Activated B cell treated with CpG ODN at 0.5 μM for 24 hours (primary cell): ENCODE measurements around the gene BASP1. TPM values are rescaled to one million over a fixed set of nuclear protein-coding genes. Genes with fewer than 3 reads are reported as not detected.
A peak's percentile ranks its signal among the peaks of the same experiment; 100 is the strongest.
"Not testable (repeated sequence)": the region's sequence is repeated elsewhere in the genome, so short reads cannot be mapped to it uniquely, and the experiment has no call there.

Experiments used
- ATAC-seq: fragments of 200-7000 bp; cut with Tn5 transposase; one replicate; pipeline ENCODE4 v1.10.0; 2021; ENCODE audit warnings: low read depth, mild to moderate bottlenecking, moderate library complexity
- CTCF ChIA-PET: fragments of 350-600 bp; sonication (Branson Sonifier 250); formaldehyde crosslinking; loops from one replicate; lab custom pipeline; 2021; ENCODE audit warnings: antibody characterized with exemption; lab: Charles Lee
- POLR2A ChIA-PET: fragments of 350-600 bp; sonication (Branson Sonifier 250); formaldehyde crosslinking; loops from one replicate; lab custom pipeline; 2021; ENCODE audit warnings: antibody characterized with exemption; lab: Charles Lee
- DNase-seq: peaks from one replicate; pipeline ENCODE4 v3.0.0; 2022
- H3K27ac Mint-ChIP-seq: one replicate; pipeline ENCODE4 v1.8.0; 2020; ENCODE audit warnings: mixed read lengths
- H3K27me3 Mint-ChIP-seq: one replicate; pipeline ENCODE4 v1.8.0; 2021; ENCODE audit warnings: mixed read lengths
- H3K36me3 Mint-ChIP-seq: one replicate; pipeline ENCODE4 v1.8.0; 2021; ENCODE audit warnings: low read depth, mixed read lengths
- H3K4me1 Mint-ChIP-seq: one replicate; pipeline ENCODE4 v1.8.0; 2021; ENCODE audit warnings: mixed read lengths
- H3K4me3 Mint-ChIP-seq: one replicate; pipeline ENCODE4 v1.8.0; 2020; ENCODE audit warnings: mild to moderate bottlenecking, mixed read lengths
- H3K9me3 Mint-ChIP-seq: one replicate; pipeline ENCODE4 v1.8.0; 2020; ENCODE audit warnings: mixed read lengths
- intact Hi-C: fragments of 100-400 bp; cut with micrococcal nuclease; formaldehyde crosslinking; loops from one replicate; pipeline ENCODE4 v1.15.1; 2024
- total RNA-seq: library from RNA; stranded (reverse); gene quantifications from 2 replicates; pipeline ENCODE4 v1.2.3, GENCODE V29; 2022
- TF ChIP-seq, protein P1 (sequence below): fragments of 200-600 bp; IDR thresholded peaks from one replicate; pipeline ENCODE4 v1.8.0; 2022; ENCODE audit warnings: antibody characterized with exemption, mild to moderate bottlenecking

BASP1 gene
- total RNA-seq, 1 donor from 2014 or later, result 316 TPM

- DNase-seq (no peak), ATAC-seq (no peak)
- peaks cover 94% of the 10 kb centered on the region for H3K4me1 Mint-ChIP-seq
- H3K36me3 Mint-ChIP-seq, result peaks cover 80% of the 10 kb centered on the region
- peaks cover 11% of the 10 kb centered on the region for H3K9me3 Mint-ChIP-seq
- H3K27ac Mint-ChIP-seq, result peak overlapping the region; percentile 95
- H3K27me3 Mint-ChIP-seq, result no peaks in the 10 kb centered on the region
- peak overlapping the region; percentile 68 for H3K4me3 Mint-ChIP-seq
- intact Hi-C loops, result loop anchor here (1.0 to 10.0 kb wide), 2 partner anchors 9 to 1436 kb away; no protein-coding TSS in a partner anchor
- TF ChIP-seq, protein P1, sequence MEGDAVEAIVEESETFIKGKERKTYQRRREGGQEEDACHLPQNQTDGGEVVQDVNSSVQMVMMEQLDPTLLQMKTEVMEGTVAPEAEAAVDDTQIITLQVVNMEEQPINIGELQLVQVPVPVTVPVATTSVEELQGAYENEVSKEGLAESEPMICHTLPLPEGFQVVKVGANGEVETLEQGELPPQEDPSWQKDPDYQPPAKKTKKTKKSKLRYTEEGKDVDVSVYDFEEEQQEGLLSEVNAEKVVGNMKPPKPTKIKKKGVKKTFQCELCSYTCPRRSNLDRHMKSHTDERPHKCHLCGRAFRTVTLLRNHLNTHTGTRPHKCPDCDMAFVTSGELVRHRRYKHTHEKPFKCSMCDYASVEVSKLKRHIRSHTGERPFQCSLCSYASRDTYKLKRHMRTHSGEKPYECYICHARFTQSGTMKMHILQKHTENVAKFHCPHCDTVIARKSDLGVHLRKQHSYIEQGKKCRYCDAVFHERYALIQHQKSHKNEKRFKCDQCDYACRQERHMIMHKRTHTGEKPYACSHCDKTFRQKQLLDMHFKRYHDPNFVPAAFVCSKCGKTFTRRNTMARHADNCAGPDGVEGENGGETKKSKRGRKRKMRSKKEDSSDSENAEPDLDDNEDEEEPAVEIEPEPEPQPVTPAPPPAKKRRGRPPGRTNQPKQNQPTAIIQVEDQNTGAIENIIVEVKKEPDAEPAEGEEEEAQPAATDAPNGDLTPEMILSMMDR, result no peak
- ChIA-PET POLR2A (interaction anchor here (0.5 to 5.3 kb wide), 12 partner anchors 9 to 98 kb away, joined by 3 to 90 read pairs (median 11); partner anchors contain the start of gene BASP1), CTCF (interaction anchor here (1.3 to 2.7 kb wide), 5 partner anchors 20 to 43 kb away, joined by 3 to 22 read pairs (median 5); no protein-coding TSS in a partner anchor)
Measured at GRCh38 chr5:17258431-17258830, 41.0 kb downstream of the BASP1 start.

- DNase-seq, CTCF ChIA-PET, ATAC-seq, H3K27me3 Mint-ChIP-seq: not testable (repeated sequence)
- H3K4me1 Mint-ChIP-seq, result peaks cover 96% of the 10 kb centered on the region
- H3K36me3 Mint-ChIP-seq, result peaks cover 83% of the 10 kb centered on the region
- H3K27ac Mint-ChIP-seq, result peak overlapping the region; percentile 95
- peak overlapping the region; percentile 68 for H3K4me3 Mint-ChIP-seq
- POLR2A ChIA-PET, result interaction anchor here (2.0 to 5.3 kb wide), 6 partner anchors 9 to 60 kb away, joined by 8 to 90 read pairs (median 67); partner anchors contain the start of gene BASP1
- peaks cover 11% of the 10 kb centered on the region for H3K9me3 Mint-ChIP-seq
- intact Hi-C loops, result loop anchor here (10.0 kb wide), 1 partner anchor 1436 kb away; no protein-coding TSS in a partner anchor
Measured at GRCh38 chr5:17259012-17259411, 41.6 kb downstream of the BASP1 start.

- ATAC-seq (no peak), DNase-seq (no peak)
- intact Hi-C loops, result loop anchor here (10.0 kb wide), 1 partner anchor 1435 kb away; no protein-coding TSS in a partner anchor
- H3K27me3 Mint-ChIP-seq, result no peaks in the 10 kb centered on the region
- POLR2A ChIA-PET, result interaction anchor here (1.1 kb wide), 1 partner anchor 22 kb away, joined by 3 read pairs; no protein-coding TSS in a partner anchor
- H3K4me3 Mint-ChIP-seq, result peak overlapping the region; percentile 30
- peak overlapping the region; percentile 95 for H3K27ac Mint-ChIP-seq
- peaks cover 11% of the 10 kb centered on the region for H3K9me3 Mint-ChIP-seq
- CTCF ChIA-PET, result interaction anchor here (0.7 kb wide), 1 partner anchor 43 kb away, joined by 4 read pairs; no protein-coding TSS in a partner anchor
- peaks cover 82% of the 10 kb centered on the region for H3K36me3 Mint-ChIP-seq
- TF ChIP-seq, protein P1, result no peak
- H3K4me1 Mint-ChIP-seq, result peaks cover 95% of the 10 kb centered on the region
Measured at GRCh38 chr5:17259630-17260257, 42.3 kb downstream of the BASP1 start.

DNA sequence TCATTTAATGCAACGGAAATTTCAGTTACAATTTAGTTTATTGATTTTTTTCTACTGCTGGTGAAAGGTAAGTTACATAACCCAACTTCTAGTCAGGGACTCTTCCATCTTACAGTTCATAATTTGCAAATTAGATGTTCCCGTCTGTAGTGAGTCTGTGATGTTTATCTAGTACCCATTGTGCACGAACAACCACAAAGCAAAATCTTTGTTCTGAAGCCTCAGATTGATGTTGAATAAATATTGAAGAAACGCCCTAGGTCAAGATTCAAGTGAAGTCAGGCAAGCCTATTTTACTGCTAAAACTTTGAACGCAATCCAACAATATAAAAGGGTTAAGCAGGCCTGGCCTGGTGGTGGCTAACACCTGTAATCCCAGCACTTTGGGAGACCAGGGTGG, 43.1 kb downstream of the BASP1 start:
- CTCF ChIA-PET, result no interaction called here
- TF ChIP-seq, protein P1, result no peak
- Mint-ChIP-seq H3K27me3 (no peaks in the 10 kb centered on the region), H3K36me3 (peaks cover 84% of the 10 kb centered on the region), H3K4me1 (peaks cover 95% of the 10 kb centered on the region), H3K27ac (peak overlapping the region; percentile 65), H3K4me3 (no peak overlapping the region), H3K9me3 (peaks cover 11% of the 10 kb centered on the region)
- no peak for ATAC-seq
- intact Hi-C loops, result no loop called here
- DNase-seq, result no peak
- POLR2A ChIA-PET, result interaction anchor here (1.1 to 1.5 kb wide), 2 partner anchors 18 to 21 kb away, joined by 3 read pairs; no protein-coding TSS in a partner anchor

GRCh38 chr5:17261075-17261474, 43.6 kb downstream of the BASP1 start:
- ChIA-PET POLR2A (interaction anchor here (1.1 to 1.5 kb wide), 2 partner anchors 17 to 20 kb away, joined by 3 read pairs; no protein-coding TSS in a partner anchor), CTCF (no interaction called here)
- Mint-ChIP-seq H3K4me3 (no peak overlapping the region), H3K9me3 (peaks cover 11% of the 10 kb centered on the region), H3K36me3 (peaks cover 80% of the 10 kb centered on the region), H3K4me1 (peaks cover 95% of the 10 kb centered on the region), H3K27ac (peak overlapping the region; percentile 71), H3K27me3 (no peaks in the 10 kb centered on the region)
- no peak for ATAC-seq
- DNase-seq, result no peak
- TF ChIP-seq, protein P1, result no peak
- intact Hi-C loops, result no loop called here
